Pancreas (tissue), 10 donors: ENCODE results near the gene NUDT6. TPM values are rescaled to one million over a fixed set of nuclear protein-coding genes. Genes with fewer than 3 reads are reported as not detected.
A peak's percentile ranks its signal among the peaks of the same experiment; 100 is the strongest.

Experiments used
- ATAC-seq, 4 donors: fragments of 200-7000 bp; cut with Tn5 transposase; one replicate each; pipeline versions ENCODE4 v1.8.0 to v1.9.1; 2020; ENCODE audit warnings: mild to moderate bottlenecking in 4 of 4, moderate library complexity in 4 of 4
- DNase-seq, 6 donors: peaks; one replicate each; pipeline ENCODE4 v3.0.0-alpha.2; 2020
- FAIRE-seq: peaks from 2 replicates; lab custom pipeline; 2012; peaks lifted over from hg19 to GRCh38; lab: Jason Lieb, UNC
- H3K27ac ChIP-seq, 4 donors: fragments of 200-600 bp; sonication (generic); 1 replicate in 3 of 4; 2 replicates in 1 of 4; pipeline versions ENCODE4 v1.5.0 to v1.8.0; 2020
- H3K27me3 ChIP-seq, 4 donors: fragments of 200-600 bp; one replicate each; pipeline ENCODE4 v1.8.0; 2021
- H3K36me3 ChIP-seq, 3 donors: fragments of 200-600 bp; sonication (generic) in 1 of 3; one replicate each; pipeline versions ENCODE4 v1.5.0 to v1.8.0; 2020 to 2021
- H3K4me1 ChIP-seq, 3 donors: fragments of 200-600 bp; one replicate each; pipeline ENCODE4 v1.8.0; 2021
- H3K4me3 ChIP-seq, 4 donors: fragments of 200-600 bp; sonication (generic) in 2 of 4; one replicate each; pipeline versions ENCODE4 v1.5.0 to v1.8.0; 2020 to 2021
- H3K9me3 ChIP-seq, 4 donors: fragments of 200-600 bp; one replicate each; pipeline ENCODE4 v1.8.0; 2021
- CTCF ChIP-seq, 4 donors: fragments of 200-600 bp; sonication (generic) in 3 of 4; IDR thresholded peaks; one replicate each; pipeline versions ENCODE4 v1.5.0 to v1.8.0; 2021; ENCODE audit warnings: antibody characterized with exemption in 4 of 4
- WGBS, 2 donors: extraction: QIAGEN DNeasy Blood & Tissue Kit; methylation state at CpG; one replicate each; pipeline ENCODE4 v1.1.7; 2013; 5-methylcytosine and 5-hydroxymethylcytosine counted together
- intact Hi-C, 3 donors: fragments of 100-400 bp; cut with DNase I; formaldehyde crosslinking; loops; one replicate each; pipeline versions ENCODE4 v1.11.1 to v1.14.2; 2022
- polyA plus RNA-seq, 2 donors: library from polyadenylated mRNA; stranded (reverse); fragments of 200-250 nt; gene quantifications; one replicate each; pipeline ENCODE4 v1.2.3, GENCODE V29; 2013
- total RNA-seq, 6 donors: library from RNA; stranded (reverse); fragmentation: NEBNext Ultra II Directional in 4 of 6; extraction: Animal tissue kit (Norgen Biotek cat#: 25700) in 4 of 6; gene quantifications; one replicate each; pipeline versions ENCODE4 v1.2.1 to v1.2.4, GENCODE V29; 2021 to 2023
- donor health status: healthy with polysubstance abuse.
- donor health status: DM: no; HTN: no; CAD: no; lungs with moderate emphysema.
- donor health status: DM: no; HTN: no; CAD: no.
- donor health status: control.
- donor health status: control.
- donor health status: Bipolar disorder and iron deficiency.
- donor health status: DM: yes; HTN: yes; CAD: no.
- donor health status: DM: no; HTN: no; CAD: no.
- donor health status: DM: no; HTN: no; CAD: no.
- donor health status: DM: yes; HTN: yes; CAD: no.

NUDT6 gene
- total and polyA plus RNA-seq, 8 donors, result 1.6 to 8.2 (median 2.4) TPM

GRCh38 chr4:122932763-122933162 is 10.4 kb upstream of the NUDT6 start:
- H3K27ac ChIP-seq, result no peak overlapping the region
- ATAC-seq (no peak), DNase-seq (no peak), FAIRE-seq (no peak)
- intact Hi-C loops, result loop anchor here in 1 of 3 donors (10.0 kb wide), 1 partner anchor 178 kb away; no protein-coding TSS in a partner anchor
- H3K4me1 ChIP-seq, result no peaks in the 10 kb centered on the region
- peaks cover 0 to 20% (median 0%) of the 10 kb centered on the region in 3 donors for H3K36me3 ChIP-seq
- no peaks in the 10 kb centered on the region for H3K9me3 ChIP-seq
- no peaks in the 10 kb centered on the region for H3K27me3 ChIP-seq
- no peak overlapping the region for H3K4me3 ChIP-seq
- no peak for TF ChIP-seq CTCF (IDR thresholded peaks at IDR 0.05)

GRCh38 chr4:122930862-122931261 is 8.5 kb upstream of the NUDT6 start:
- intact Hi-C loops, result loop anchor here in 1 of 3 donors (10.0 kb wide), 1 partner anchor 176 kb away; no protein-coding TSS in a partner anchor
- Histone ChIP-seq H3K9me3 (no peaks in the 10 kb centered on the region), H3K4me3 (no peak overlapping the region), H3K27ac (no peak overlapping the region), H3K36me3 (peaks cover 0 to 20% (median 0%) of the 10 kb centered on the region in 3 donors), H3K27me3 (no peaks in the 10 kb centered on the region), H3K4me1 (no peaks in the 10 kb centered on the region)
- DNase-seq (no peak), FAIRE-seq (peak; percentile 95), ATAC-seq (peak in 1 of 4 donors; percentile 34)
- peak in 3 of 4 donors; percentile 21 to 40 (median 34) for TF ChIP-seq CTCF (IDR thresholded peaks at IDR 0.05)

GRCh38 chr4:122928930-122929329 is 6.5 kb upstream of the NUDT6 start:
- WGBS, 2 donors, result 73 to 87% methylated on average over 1 of the region's 1 CpG
- no peaks in the 10 kb centered on the region for H3K27me3 ChIP-seq
- intact Hi-C loops, result no loop called here
- TF ChIP-seq CTCF (IDR thresholded peaks at IDR 0.05), result no peak
- H3K4me1 ChIP-seq, result peaks cover 0 to 3% (median 0%) of the 10 kb centered on the region in 3 donors
- H3K9me3 ChIP-seq, result no peaks in the 10 kb centered on the region
- DNase-seq, result no peak
- ATAC-seq, result no peak
- FAIRE-seq, result no peak
- no peak overlapping the region for H3K27ac ChIP-seq
- peaks cover 0 to 5% (median 0%) of the 10 kb centered on the region in 3 donors for H3K36me3 ChIP-seq
- H3K4me3 ChIP-seq, result no peak overlapping the region

GRCh38 chr4:122922877-122923511 is 597 bp upstream of the NUDT6 start:
- FAIRE-seq (no peak), DNase-seq (peak; percentile 60 to 83 (median 79)), ATAC-seq (peak; percentile 97 to 99 (median 97))
- H3K27me3 ChIP-seq, result no peaks in the 10 kb centered on the region
- H3K4me3 ChIP-seq, result peak overlapping the region; percentile 84 to 93 (median 85)
- whole genome bisulfite sequencing, 2 donors, result 0% methylated on average over 34 of the region's 34 CpGs
- intact Hi-C loops, result no loop called here
- H3K27ac ChIP-seq, result peak overlapping the region in 3 of 4 donors; percentile 19 to 60 (median 34)
- peaks cover 0 to 13% (median 0%) of the 10 kb centered on the region in 3 donors for H3K4me1 ChIP-seq
- no peaks in the 10 kb centered on the region for H3K36me3 ChIP-seq
- no peak for TF ChIP-seq CTCF (IDR thresholded peaks at IDR 0.05)
- no peaks in the 10 kb centered on the region for H3K9me3 ChIP-seq

- intact Hi-C loops, result no loop called here
- no peak overlapping the region for H3K27ac ChIP-seq
Observed at GRCh38 chr4:122921300-122921699, 1.1 kb downstream of the NUDT6 start.

More at GRCh38 chr4:122921300-122921699, 1.1 kb downstream of the NUDT6 start:
- peaks cover 0 to 13% (median 0%) of the 10 kb centered on the region in 3 donors for H3K4me1 ChIP-seq
- DNase-seq (no peak), ATAC-seq (no peak), FAIRE-seq (no peak)
- H3K36me3 ChIP-seq, result no peaks in the 10 kb centered on the region
- WGBS, 2 donors, result 78 to 86% methylated on average over 5 of the region's 5 CpGs
- peak overlapping the region; percentile 84 to 93 (median 85) for H3K4me3 ChIP-seq
- TF ChIP-seq CTCF (IDR thresholded peaks at IDR 0.05), result no peak
- no peaks in the 10 kb centered on the region for H3K27me3 ChIP-seq
- no peaks in the 10 kb centered on the region for H3K9me3 ChIP-seq
